ENCODE results near the gene ZNF573. TPM values are rescaled to one million over a fixed set of nuclear protein-coding genes. Genes with fewer than 3 reads are reported as not detected.
A peak's percentile ranks its signal among the peaks of the same experiment; 100 is the strongest.

Gene ZNF573
- 17.2 and 17.5 TPM in 2 replicates for total RNA-seq (2021)
- long read RNA-seq, transcript ZNF573-208 (5 exons, 2,257 nt) = major isoform, 21 of 52 reads
- long read RNA-seq, partial matches to known transcripts = 1 of 52 reads
- long read RNA-seq, other reads (novel, unspliced or antisense) = 28 of 52 reads

DNA sequence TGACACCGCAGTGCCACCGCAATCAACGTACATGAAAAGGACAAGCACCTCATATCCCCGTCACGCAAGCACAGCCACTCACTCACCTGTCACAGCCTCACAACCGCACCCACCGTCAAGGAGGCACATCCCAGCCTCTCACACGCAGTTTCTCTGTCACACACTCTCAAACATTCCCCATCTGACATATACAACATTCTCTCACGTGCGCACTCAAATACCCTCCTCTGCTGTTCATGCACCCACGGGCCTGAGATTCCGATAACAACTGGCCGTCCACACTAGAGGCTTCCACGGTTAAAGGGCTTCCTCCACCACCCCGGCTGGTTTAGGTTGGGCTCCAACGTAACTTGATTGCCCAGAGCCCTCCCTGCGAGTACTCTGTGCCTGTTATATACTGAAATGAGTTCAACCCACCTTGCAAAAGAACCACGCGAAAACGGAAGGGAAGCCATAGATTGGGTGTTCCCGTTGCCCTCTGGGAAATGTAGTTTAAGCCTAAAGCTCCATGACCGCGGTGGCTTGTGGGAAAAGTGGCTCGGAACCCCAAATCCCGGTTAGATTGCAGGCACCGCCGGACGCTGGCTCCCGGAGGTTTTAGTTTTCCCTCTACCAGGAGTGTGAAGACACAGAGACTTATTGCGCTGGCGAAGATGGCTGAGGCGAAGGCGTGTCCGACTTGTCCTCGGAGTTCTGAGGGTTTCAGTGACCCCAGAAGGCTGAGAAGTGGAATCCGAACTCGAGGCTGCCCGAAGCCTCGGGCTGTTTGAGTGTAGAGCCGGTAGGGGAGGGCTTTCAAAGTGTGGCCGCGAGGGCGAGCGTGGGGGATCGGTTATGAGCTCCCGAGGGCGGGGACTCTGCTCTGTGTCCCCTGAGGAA, at the start of gene ZNF573:
ZNF573 (minus strand) TSS at position 460 of the 879 bp plus-strand sequence. CDS start 5,857 bp downstream, outside the sequence.
- DNase-seq = peak; percentile 84
- Histone ChIP-seq H3K14ac (ENCODE audit: insufficient read depth, low read length) (peak within 1 kb of the TSS; percentile 91), H2BK20ac (ENCODE audit: low read depth, low read length, poor library complexity, severe bottlenecking) (no peak within 1 kb of the TSS), H3K23ac (ENCODE audit: insufficient read length, low read depth, low read length) (no peak within 1 kb of the TSS), H3K9ac (ENCODE audit: extremely low read depth, insufficient read length, low read length) (peak within 1 kb of the TSS; percentile 90), H3K4me2 (ENCODE audit: insufficient read depth, insufficient read length, low read length) (peak within 1 kb of the TSS; percentile 97), H3K27me3 (ENCODE audit: insufficient read depth, low read length) (no peaks in the 10 kb centered on the region), H3K18ac (ENCODE audit: insufficient read length, low read depth, low read length) (peak within 1 kb of the TSS; percentile 86), H2BK120ac (ENCODE audit: low read depth, low read length, poor library complexity, severe bottlenecking) (no peak within 1 kb of the TSS), H4K91ac (ENCODE audit: insufficient read length, low read depth, low read length) (no peak within 1 kb of the TSS), H2AFZ (ENCODE audit: low read length) (peak within 1 kb of the TSS; percentile 89), H2BK5ac (ENCODE audit: insufficient read length, low read length) (no peak within 1 kb of the TSS), H4K5ac (ENCODE audit: insufficient read length, low read depth, low read length) (no peak within 1 kb of the TSS), H3K4ac (ENCODE audit: low read depth, low read length) (no peak within 1 kb of the TSS), H4K8ac (replicated peaks; ENCODE audit: insufficient read length, low read depth, low read length) (no peak within 1 kb of the TSS), H3K4me1 (ENCODE audit: insufficient read depth, low read length) (no peaks in the 10 kb centered on the region), H3T11ph (ENCODE audit: low read length) (no peak within 1 kb of the TSS), H3K27ac (ENCODE audit: insufficient read length, low read depth, low read length) (peak within 1 kb of the TSS; percentile 54), H3K79me2 (ENCODE audit: insufficient read depth, low read length) (no peaks in the 10 kb centered on the region), H3K56ac (ENCODE audit: insufficient read length, low read depth, low read length) (no peak within 1 kb of the TSS), H2BK15ac (ENCODE audit: low read depth, low read length) (no peak within 1 kb of the TSS), H4K20me1 (ENCODE audit: control insufficient read depth, insufficient read depth, insufficient read length) (no peaks in the 10 kb centered on the region), H2AK5ac (ENCODE audit: insufficient read length, low read length) (no peak within 1 kb of the TSS), H3K79me1 (ENCODE audit: insufficient read depth, low read depth, low read length, poor library complexity, severe bottlenecking) (no peaks in the 10 kb centered on the region), H2BK12ac (ENCODE audit: insufficient read length, low read depth, low read length) (no peak within 1 kb of the TSS), H3K9me3 (ENCODE audit: control insufficient read depth, low read depth, low read length) (no peaks in the 10 kb centered on the region), H3K23me2 (ENCODE audit: insufficient read length, low read depth, low read length, poor library complexity, severe bottlenecking) (peaks cover 5% of the 10 kb centered on the region)
- H3K4me1 Mint-ChIP-seq = peaks cover 2 to 10% of the 10 kb centered on the region in 2 experiments; a peak in 3 of 4 replicates
- H3K27me3 Mint-ChIP-seq (ENCODE audit: low read depth) = no peaks in the 10 kb centered on the region
- TF ChIP-seq, protein P1, sequence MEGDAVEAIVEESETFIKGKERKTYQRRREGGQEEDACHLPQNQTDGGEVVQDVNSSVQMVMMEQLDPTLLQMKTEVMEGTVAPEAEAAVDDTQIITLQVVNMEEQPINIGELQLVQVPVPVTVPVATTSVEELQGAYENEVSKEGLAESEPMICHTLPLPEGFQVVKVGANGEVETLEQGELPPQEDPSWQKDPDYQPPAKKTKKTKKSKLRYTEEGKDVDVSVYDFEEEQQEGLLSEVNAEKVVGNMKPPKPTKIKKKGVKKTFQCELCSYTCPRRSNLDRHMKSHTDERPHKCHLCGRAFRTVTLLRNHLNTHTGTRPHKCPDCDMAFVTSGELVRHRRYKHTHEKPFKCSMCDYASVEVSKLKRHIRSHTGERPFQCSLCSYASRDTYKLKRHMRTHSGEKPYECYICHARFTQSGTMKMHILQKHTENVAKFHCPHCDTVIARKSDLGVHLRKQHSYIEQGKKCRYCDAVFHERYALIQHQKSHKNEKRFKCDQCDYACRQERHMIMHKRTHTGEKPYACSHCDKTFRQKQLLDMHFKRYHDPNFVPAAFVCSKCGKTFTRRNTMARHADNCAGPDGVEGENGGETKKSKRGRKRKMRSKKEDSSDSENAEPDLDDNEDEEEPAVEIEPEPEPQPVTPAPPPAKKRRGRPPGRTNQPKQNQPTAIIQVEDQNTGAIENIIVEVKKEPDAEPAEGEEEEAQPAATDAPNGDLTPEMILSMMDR (conservative IDR thresholded peaks at IDR 0.05) = peak; percentile 35; the same call in 2 of the 3 replicates
- H3K36me3 Mint-ChIP-seq (ENCODE audit: insufficient read depth in 1 of 3, low read depth in 3 of 3) = peaks cover 3 to 8% (median 4%) of the 10 kb centered on the region in 3 experiments; a peak in 5 of 7 replicates
- H3K9me3 Mint-ChIP-seq = peaks cover 6 to 15% of the 10 kb centered on the region in 2 experiments
- H3K27ac Mint-ChIP-seq = peak within 1 kb of the TSS; percentile 97 to 99 (median 99)
- H3K4me3 Mint-ChIP-seq = peak within 1 kb of the TSS; percentile 90 to 92
- WGBS (ENCODE audit: extremely low coverage, insufficient read length, low lambda C conversion rate) = no CpG with 5 or more reads among the region's 47 CpGs

Data from H9 (cell line).